Measurements from ENCODE around the gene LY86. TPM values are rescaled to one million over a fixed set of nuclear protein-coding genes. Genes with fewer than 3 reads are reported as not detected.
A peak's percentile ranks its signal among the peaks of the same experiment; 100 is the strongest.

The LY86 gene
- total RNA-seq: 1 to 10 TPM in 1 of 4 donors, under 1 TPM in 1, not detected in 2; 0.73 to 4.4 TPM

DNA sequence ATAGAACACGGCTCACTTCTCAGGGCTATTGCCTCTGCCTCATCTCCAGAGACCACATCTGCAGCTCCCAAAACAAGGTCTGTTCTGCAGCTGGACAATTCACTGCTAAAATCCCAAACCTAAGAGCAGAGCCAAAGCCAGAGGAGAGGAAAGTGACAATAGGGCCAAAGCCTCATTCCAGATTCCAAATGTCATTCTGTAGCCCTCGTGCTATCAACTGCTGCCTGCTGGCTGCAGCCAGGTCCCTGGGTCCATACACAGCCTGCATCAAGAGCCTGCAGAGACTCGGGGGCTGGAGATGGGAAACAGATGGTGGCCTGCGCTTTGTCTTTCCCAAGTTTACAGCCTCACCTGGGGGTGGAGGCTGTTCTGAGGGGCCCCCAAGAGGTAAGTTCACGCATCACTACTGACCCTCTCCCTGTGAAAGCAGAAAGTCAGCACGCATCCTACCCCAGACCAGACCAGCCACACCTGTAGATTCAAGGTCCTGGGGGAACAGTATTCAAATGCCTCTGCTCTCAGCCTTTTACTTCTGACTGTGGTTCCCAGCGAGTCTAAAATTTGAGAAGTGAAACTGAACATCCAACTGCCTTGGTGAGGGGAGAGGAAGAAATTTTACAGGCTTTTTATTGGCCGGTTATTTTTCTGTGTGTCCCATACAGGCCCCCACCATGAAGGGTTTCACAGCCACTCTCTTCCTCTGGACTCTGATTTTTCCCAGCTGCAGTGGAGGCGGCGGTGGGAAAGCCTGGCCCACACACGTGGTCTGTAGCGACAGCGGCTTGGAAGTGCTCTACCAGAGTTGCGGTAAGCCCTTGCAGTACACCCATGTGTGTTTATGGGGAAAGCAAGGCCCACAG is at the start of gene LY86:
Gene LY86, plus strand, starts transcription at position 657 of the 860 bp plus-strand sequence. Its CDS starts 15 bp downstream, at position 672.
- H3K4me3 ChIP-seq: no peak within 1 kb of the TSS
- DNase-seq: peak in 1 of 2 donors; percentile 27

DNA sequence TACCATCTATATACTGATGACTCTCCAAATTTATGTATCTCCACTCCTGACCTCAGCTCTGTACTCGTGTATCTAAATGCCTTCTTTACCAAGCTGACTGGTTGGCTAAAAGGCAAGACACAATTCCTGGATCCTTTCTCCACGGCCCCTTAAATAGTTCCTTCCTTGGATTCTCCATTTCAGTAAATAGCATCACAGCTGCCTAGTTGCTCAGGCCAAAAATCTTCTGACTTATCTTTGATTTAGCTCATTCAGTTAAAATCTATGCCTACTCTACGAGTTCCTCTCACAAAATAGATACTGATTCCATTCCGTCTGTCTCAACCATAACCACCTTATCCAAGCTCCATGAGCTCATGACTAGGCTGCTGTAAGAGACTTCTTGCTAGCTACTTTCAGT is 49.5 kb upstream of the LY86 start:
- intact Hi-C loops (cut with DNase I; ENCODE audit: low total_unique reads): no loop called here
- Histone ChIP-seq H3K4me3 (no peak overlapping the region), H3K36me3 (no peaks in the 10 kb centered on the region), H3K27ac (no peak overlapping the region), H3K27me3 (no peaks in the 10 kb centered on the region), H3K4me1 (no peaks in the 10 kb centered on the region), H3K9me3 (no peaks in the 10 kb centered on the region)
- no peak for DNase-seq
- TF ChIP-seq, protein P1, sequence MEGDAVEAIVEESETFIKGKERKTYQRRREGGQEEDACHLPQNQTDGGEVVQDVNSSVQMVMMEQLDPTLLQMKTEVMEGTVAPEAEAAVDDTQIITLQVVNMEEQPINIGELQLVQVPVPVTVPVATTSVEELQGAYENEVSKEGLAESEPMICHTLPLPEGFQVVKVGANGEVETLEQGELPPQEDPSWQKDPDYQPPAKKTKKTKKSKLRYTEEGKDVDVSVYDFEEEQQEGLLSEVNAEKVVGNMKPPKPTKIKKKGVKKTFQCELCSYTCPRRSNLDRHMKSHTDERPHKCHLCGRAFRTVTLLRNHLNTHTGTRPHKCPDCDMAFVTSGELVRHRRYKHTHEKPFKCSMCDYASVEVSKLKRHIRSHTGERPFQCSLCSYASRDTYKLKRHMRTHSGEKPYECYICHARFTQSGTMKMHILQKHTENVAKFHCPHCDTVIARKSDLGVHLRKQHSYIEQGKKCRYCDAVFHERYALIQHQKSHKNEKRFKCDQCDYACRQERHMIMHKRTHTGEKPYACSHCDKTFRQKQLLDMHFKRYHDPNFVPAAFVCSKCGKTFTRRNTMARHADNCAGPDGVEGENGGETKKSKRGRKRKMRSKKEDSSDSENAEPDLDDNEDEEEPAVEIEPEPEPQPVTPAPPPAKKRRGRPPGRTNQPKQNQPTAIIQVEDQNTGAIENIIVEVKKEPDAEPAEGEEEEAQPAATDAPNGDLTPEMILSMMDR (IDR thresholded peaks at IDR 0.05): no peak
- no peak for TF ChIP-seq POLR2A (IDR thresholded peaks at IDR 0.05)

More for the DNA sequence above, at the start of gene LY86:
- H3K9me3 ChIP-seq: no peaks in the 10 kb centered on the region
- H3K27ac ChIP-seq: peak within 1 kb of the TSS in 1 of 2 donors; percentile 4
- no peaks in the 10 kb centered on the region for H3K27me3 ChIP-seq
- H3K36me3 ChIP-seq: no peaks in the 10 kb centered on the region
- intact Hi-C loops (cut with DNase I; ENCODE audit: low total_unique reads): no loop called here
- no peaks in the 10 kb centered on the region for H3K4me1 ChIP-seq
- no peak for TF ChIP-seq POLR2A (IDR thresholded peaks at IDR 0.05)
- TF ChIP-seq, protein P1 (IDR thresholded peaks at IDR 0.05): no peak

DNA sequence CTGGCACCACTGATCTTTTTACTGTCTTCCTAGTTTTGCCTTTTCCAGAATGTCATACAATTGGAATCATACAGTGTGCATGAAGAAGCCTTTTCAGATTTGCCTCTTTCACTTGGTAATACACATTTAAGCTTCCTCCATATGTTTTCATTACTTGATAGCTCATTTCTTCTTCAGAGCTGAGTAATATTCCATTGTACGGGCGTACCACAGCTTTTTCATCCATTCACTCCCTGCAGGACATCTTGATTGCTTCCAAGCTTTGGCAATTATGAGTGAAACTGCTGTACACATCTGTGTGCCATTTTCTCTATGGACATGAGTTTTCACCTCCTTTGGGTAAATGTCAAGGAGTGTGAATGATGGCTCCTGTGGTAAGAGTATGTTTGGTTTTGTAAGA is 46.2 kb upstream of the LY86 start:
- Histone ChIP-seq H3K9me3 (no peaks in the 10 kb centered on the region), H3K36me3 (no peaks in the 10 kb centered on the region), H3K4me3 (no peak overlapping the region), H3K27me3 (no peaks in the 10 kb centered on the region), H3K27ac (no peak overlapping the region), H3K4me1 (peaks cover 0 to 4% of the 10 kb centered on the region in 2 donors)
- DNase-seq: no peak
- no peak for TF ChIP-seq POLR2A (IDR thresholded peaks at IDR 0.05)
- TF ChIP-seq, protein P1 (IDR thresholded peaks at IDR 0.05): no peak
- intact Hi-C loops (cut with DNase I; ENCODE audit: low total_unique reads): loop anchor here (10.0 kb wide), 1 partner anchor 1398 kb away; no protein-coding TSS in a partner anchor

DNA sequence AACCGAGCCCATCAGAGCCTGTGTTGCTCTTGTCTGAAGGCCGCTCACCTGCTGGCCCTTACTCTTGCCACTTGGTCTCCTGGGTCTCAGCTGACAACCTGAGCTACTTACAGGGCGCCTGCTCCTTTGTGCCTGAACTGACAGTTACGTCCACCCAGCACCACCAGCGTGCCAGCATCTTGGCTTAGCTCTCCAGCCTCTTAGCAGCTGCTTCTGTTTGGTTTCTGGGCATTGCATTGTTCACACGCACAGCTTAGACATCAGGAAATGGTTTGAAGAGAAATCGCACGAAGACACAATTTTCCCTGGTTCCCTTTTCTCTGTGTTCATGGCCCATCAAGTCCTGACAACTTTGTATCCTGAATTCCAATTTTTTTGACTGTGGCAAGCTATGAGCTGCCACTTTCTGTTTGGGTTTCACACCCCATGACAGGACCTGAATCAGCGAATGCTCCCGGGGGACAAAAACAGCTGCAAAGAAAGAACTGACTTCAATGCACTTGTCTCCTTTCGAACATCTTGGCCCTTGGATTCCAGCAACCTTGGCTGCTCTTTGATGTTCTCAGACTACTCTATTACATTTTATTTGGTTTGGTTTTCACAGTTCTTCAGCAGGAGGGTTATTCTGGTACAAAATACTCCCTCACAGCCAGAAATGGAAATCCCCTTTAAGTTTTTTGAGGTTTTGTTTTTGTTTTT is 45.2 kb upstream of the LY86 start:
- Histone ChIP-seq H3K9me3 (no peaks in the 10 kb centered on the region), H3K4me3 (no peak overlapping the region), H3K36me3 (no peaks in the 10 kb centered on the region), H3K27ac (no peak overlapping the region), H3K27me3 (no peaks in the 10 kb centered on the region), H3K4me1 (peaks cover 0 to 4% of the 10 kb centered on the region in 2 donors)
- no peak for TF ChIP-seq POLR2A (IDR thresholded peaks at IDR 0.05)
- TF ChIP-seq, protein P1 (IDR thresholded peaks at IDR 0.05): no peak
- DNase-seq: no peak
- intact Hi-C loops (cut with DNase I; ENCODE audit: low total_unique reads): loop anchor here (10.0 kb wide), 1 partner anchor 1399 kb away; no protein-coding TSS in a partner anchor

Data from uterus (tissue), 4 donors.